Measurements from ENCODE around the gene LRP1B. TPM values are rescaled to one million over a fixed set of nuclear protein-coding genes. Genes with fewer than 3 reads are reported as not detected.

The LRP1B gene
- total and polyA plus RNA-seq, 2 of the 8 experiments (the other 6 are each of a cell fraction or from before 2014, with no cell fraction given): 0.03 TPM; not detected in 1

- TF ChIP-seq SP2 (IDR thresholded peaks at IDR 0.05; ENCODE audit: low read length) (no peak), TAF7 (optimal IDR thresholded peaks at IDR 0.05; ENCODE audit: borderline replicate concordance, low read depth, low read length) (no peak)
Measured at GRCh38 chr2:141038341-141038740, 1092.5 kb downstream of the LRP1B start (continued).

All from H1 (cell line).